GM23248 (cell line): ENCODE results near the gene TTYH1. TPM values are rescaled to one million over a fixed set of nuclear protein-coding genes. Genes with fewer than 3 reads are reported as not detected.
"Not testable (repeated sequence)": the region's sequence is repeated elsewhere in the genome, so short reads cannot be mapped to it uniquely, and the experiment has no call there.

Source experiments
- DNase-seq: peaks from one replicate; pipeline ENCODE4 v3.0.0-alpha.2; 2015
- H2AFZ ChIP-seq: fragments of 200-600 bp; sonication (generic); 2 replicates; pipeline ENCODE4 v1.6.1; 2016; ENCODE audit warnings: antibody characterized with exemption
- H3F3A ChIP-seq: fragments of 200-600 bp; sonication (generic); 2 replicates; pipeline ENCODE4 v1.6.1; 2016; ENCODE audit warnings: mild to moderate bottlenecking, antibody characterized with exemption, mixed run types; ENCODE audit not compliant: insufficient read depth
- H3K27ac ChIP-seq: fragments of 200-600 bp; sonication (generic); 2 replicates; pipeline ENCODE4 v1.5.1; 2016; ENCODE audit warnings: mild to moderate bottlenecking
- H3K27me3 ChIP-seq: fragments of 200-600 bp; sonication (generic); replicated peaks from 2 replicates; pipeline ENCODE4 v1.6.1; 2016; ENCODE audit warnings: mild to moderate bottlenecking; ENCODE audit not compliant: insufficient read depth
- H3K36me3 ChIP-seq: fragments of 200-600 bp; sonication (generic); 2 replicates; pipeline ENCODE4 v1.6.1; 2016; ENCODE audit warnings: low read depth, mild to moderate bottlenecking
- H3K4me1 ChIP-seq: fragments of 200-600 bp; sonication (generic); 2 replicates; pipeline ENCODE4 v1.6.1; 2016; ENCODE audit warnings: mild to moderate bottlenecking; ENCODE audit not compliant: insufficient read depth
- H3K4me2 ChIP-seq: fragments of 200-600 bp; sonication (generic); one replicate; pipeline ENCODE4 v1.6.1; 2016; ENCODE audit warnings: mild to moderate bottlenecking; ENCODE audit not compliant: unreplicated experiment
- H3K4me3 ChIP-seq: fragments of 200-600 bp; sonication (generic); 2 replicates; pipeline ENCODE4 v1.5.1; 2016; ENCODE audit warnings: mild to moderate bottlenecking
- H3K79me2 ChIP-seq: fragments of 200-600 bp; sonication (generic); 2 replicates; pipeline ENCODE4 v1.6.1; 2016; ENCODE audit warnings: mild to moderate bottlenecking; ENCODE audit not compliant: insufficient read depth
- H3K9ac ChIP-seq: fragments of 200-600 bp; sonication (generic); 2 replicates; pipeline ENCODE4 v1.6.1; 2016; ENCODE audit warnings: mild to moderate bottlenecking
- H3K9me2 ChIP-seq: fragments of 200-600 bp; sonication (generic); 2 replicates; pipeline ENCODE4 v1.6.1; 2016; ENCODE audit warnings: mixed run types, mild to moderate bottlenecking, moderate library complexity; ENCODE audit not compliant: insufficient read depth
- H3K9me3 ChIP-seq: fragments of 200-600 bp; sonication (generic); one replicate; pipeline ENCODE4 v1.6.1; 2017; ENCODE audit warnings: low read depth
- H4K20me1 ChIP-seq: fragments of 200-600 bp; sonication (generic); 2 replicates; pipeline ENCODE4 v1.6.0; 2016; ENCODE audit not compliant: insufficient read depth
- EZH2 ChIP-seq: fragments of 200-600 bp; sonication (generic); IDR thresholded peaks from 2 replicates; pipeline ENCODE4 v1.6.1; 2018; ENCODE audit warnings: antibody characterized with exemption, mild to moderate bottlenecking; ENCODE audit not compliant: insufficient read depth, poor library complexity, severe bottlenecking
- EZH2phosphoT487 ChIP-seq: fragments of 200-600 bp; sonication (generic); IDR thresholded peaks from 2 replicates; pipeline ENCODE4 v1.6.1; 2018; ENCODE audit warnings: antibody characterized with exemption, moderate library complexity, mild to moderate bottlenecking, low read depth; ENCODE audit not compliant: insufficient read depth
- WGBS, 2 experiments: methylation state at CpG; one replicate each; pipeline ENCODE4 v1.1.6; 2015 to 2017; ENCODE audit warnings: low lambda C conversion rate in 2 of 2, low coverage in 1 of 2; ENCODE audit errors: missing lambda C conversion rate in 2 of 2; 5-methylcytosine and 5-hydroxymethylcytosine counted together
- in situ Hi-C: fragments of 300-500 bp; cut with MboI; formaldehyde crosslinking; loops from 2 replicates; pipeline ENCODE4 v1.15.0; 2020
- polyA plus RNA-seq: library from polyadenylated mRNA; unstranded; fragments of >200 nt; fragmentation: Nextera tagmentation; extraction: Ambion mirVana; gene quantifications from 2 replicates; pipeline ENCODE4 v1.2.1, GENCODE V29; 2016
- total RNA-seq: library from RNA; depleted of rRNA; stranded (reverse); fragments of >200 nt; shearing (Covaris generic); gene quantifications from 2 replicates; pipeline ENCODE4 v1.2.3, GENCODE V29; 2014

Gene TTYH1
- total and polyA plus RNA-seq, 2 experiments from 2014 or later, result 0.05 TPM; not detected in 1

DNA sequence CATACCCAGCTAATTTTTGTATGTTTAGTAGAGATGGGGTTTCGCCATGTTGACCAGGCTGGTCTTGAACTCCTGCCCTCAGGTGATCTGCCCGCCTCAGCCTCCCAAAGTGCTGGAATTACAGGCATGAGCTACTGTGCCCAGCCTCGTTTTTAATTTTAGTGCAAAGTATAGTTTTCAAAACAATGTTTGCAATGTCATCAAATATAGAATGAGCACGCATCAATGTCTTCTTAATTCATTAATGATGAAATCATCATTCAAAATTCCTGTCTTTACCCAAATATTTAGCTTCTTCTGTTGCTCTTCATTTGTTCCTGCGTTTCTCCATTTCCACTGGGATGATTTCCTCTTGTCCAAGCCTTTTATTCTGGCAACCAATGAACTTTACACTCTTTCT is 43.8 kb upstream of the TTYH1 start:
- H3K36me3 ChIP-seq, H3K4me2 ChIP-seq, DNase-seq, H3K79me2 ChIP-seq, H3F3A ChIP-seq, H3K27me3 ChIP-seq, H3K4me1 ChIP-seq, H3K9ac ChIP-seq, H3K9me2 ChIP-seq, H3K4me3 ChIP-seq, H3K9me3 ChIP-seq, H2AFZ ChIP-seq, in situ Hi-C loops, H3K27ac ChIP-seq, H4K20me1 ChIP-seq: not testable (repeated sequence)
- 20 to 25% methylated on average over 5 of the region's 5 CpGs for WGBS, 2 experiments

- DNase-seq, result no peak
- H3K9ac ChIP-seq, result no peak overlapping the region
- H3K9me3 ChIP-seq, result no peaks in the 10 kb centered on the region
- H3K27me3 ChIP-seq, result no peaks in the 10 kb centered on the region
- no peaks in the 10 kb centered on the region for H3K36me3 ChIP-seq
- H3K4me2 ChIP-seq, result no peak overlapping the region
- H3K4me3 ChIP-seq, result no peak overlapping the region
- H3K27ac ChIP-seq, result no peak overlapping the region
- in situ Hi-C loops, result no loop called here
- WGBS, 2 experiments, result 54 to 61% methylated on average over 14 to 16 of the region's 16 CpGs
- H4K20me1 ChIP-seq, result no peaks in the 10 kb centered on the region
- no peak overlapping the region for H2AFZ ChIP-seq
- H3K79me2 ChIP-seq, result no peaks in the 10 kb centered on the region
- no peaks in the 10 kb centered on the region for H3K9me2 ChIP-seq
- H3K4me1 ChIP-seq, result no peaks in the 10 kb centered on the region
- TF ChIP-seq EZH2 (no peak), EZH2phosphoT487 (no peak)
- no peaks in the 10 kb centered on the region for H3F3A ChIP-seq
These were observed 41.3 kb upstream of the TTYH1 start for GRCh38 chr19:54373781-54374631.

DNA sequence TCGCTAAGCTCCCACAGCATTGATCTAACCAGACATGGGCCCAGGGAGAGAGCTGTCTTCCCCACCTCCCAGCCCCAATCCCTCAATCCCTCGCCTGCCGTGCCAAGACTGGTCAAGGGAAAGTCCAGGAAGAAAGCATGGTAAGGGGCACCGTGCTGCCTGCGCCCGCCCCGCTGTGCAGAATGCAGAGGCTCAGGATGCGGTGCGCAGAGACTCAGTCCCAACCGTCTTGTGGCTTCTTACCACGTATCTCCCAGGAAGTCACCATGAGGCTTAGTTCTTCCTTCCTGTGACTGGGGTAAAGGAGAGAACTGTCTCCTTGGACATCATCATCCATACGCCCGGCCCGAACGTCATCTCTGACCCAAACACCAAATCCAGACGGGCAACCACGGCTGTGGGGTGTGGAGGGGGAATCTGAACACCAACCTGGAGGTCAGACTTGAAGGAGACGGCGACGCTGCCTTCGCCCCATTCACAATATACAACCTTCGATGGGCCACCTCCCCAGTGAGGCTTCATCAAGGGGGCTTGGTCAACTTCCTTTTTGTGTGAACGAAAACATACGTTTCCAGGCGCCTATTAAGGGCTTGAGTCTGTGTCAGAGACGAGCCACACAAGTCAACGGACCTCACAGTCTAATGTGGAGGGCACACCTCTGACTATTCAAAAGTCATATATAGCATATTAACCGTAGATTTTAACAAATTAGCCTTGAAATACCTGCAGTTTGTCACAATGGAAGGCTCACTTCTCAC is 39.9 kb upstream of the TTYH1 start:
- H3K27me3 ChIP-seq, H3K4me3 ChIP-seq, H3F3A ChIP-seq, in situ Hi-C loops, H3K4me1 ChIP-seq, H3K36me3 ChIP-seq, H2AFZ ChIP-seq, H3K4me2 ChIP-seq, H3K79me2 ChIP-seq, H3K9ac ChIP-seq, H4K20me1 ChIP-seq, H3K27ac ChIP-seq, DNase-seq, H3K9me2 ChIP-seq, H3K9me3 ChIP-seq: not testable (repeated sequence)
- WGBS, 2 experiments, result 45 to 55% methylated on average over 20 to 28 of the region's 28 CpGs

DNA sequence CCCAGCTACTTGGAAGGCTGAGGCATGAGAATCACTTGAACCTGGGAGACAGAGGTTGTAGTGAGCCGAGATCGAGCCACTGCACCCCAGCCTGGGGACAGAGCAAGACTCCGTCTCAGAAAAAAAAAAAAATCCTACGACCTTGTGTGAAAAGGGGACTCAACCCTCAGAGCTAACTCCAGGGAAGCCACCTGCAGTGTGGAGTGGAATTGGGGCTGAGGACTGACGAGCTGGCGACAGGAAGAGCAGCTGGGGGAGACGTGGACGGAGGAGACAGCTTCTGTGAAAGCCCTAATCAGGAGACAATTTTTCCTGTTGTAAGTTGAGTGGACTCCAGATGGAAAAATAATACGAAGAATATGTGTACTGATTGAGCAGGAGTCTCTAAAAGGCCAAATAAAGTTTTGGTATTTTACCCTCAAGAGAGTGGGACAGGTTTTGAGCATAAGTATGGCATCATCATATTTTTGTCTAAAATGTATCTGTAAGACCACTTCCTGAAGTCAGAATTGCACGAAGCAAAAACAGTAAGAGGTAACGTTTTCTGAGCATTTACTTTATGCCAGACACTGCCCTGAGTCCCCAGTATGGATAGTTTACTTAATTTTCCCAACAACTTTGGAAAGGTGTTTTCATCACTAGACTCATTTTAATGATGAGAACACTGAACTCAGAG is 38.5 kb upstream of the TTYH1 start:
- no peak overlapping the region for H3K4me3 ChIP-seq
- H3K27ac ChIP-seq, result no peak overlapping the region
- H3K9ac ChIP-seq, result no peak overlapping the region
- H3K4me1 ChIP-seq, result no peaks in the 10 kb centered on the region
- H3K4me2 ChIP-seq, result no peak overlapping the region
- DNase-seq, result no peak
- no peaks in the 10 kb centered on the region for H3K36me3 ChIP-seq
- H3K9me3 ChIP-seq, result no peaks in the 10 kb centered on the region
- no peaks in the 10 kb centered on the region for H4K20me1 ChIP-seq
- no peak for TF ChIP-seq EZH2
- no peak for TF ChIP-seq EZH2phosphoT487
- in situ Hi-C loops, result no loop called here
- H3F3A ChIP-seq, result no peaks in the 10 kb centered on the region
- H3K9me2 ChIP-seq, result no peaks in the 10 kb centered on the region
- H2AFZ ChIP-seq, result no peak overlapping the region
- no peaks in the 10 kb centered on the region for H3K79me2 ChIP-seq
- WGBS, 2 experiments, result 27 to 33% methylated on average over 11 of the region's 11 CpGs
- no peaks in the 10 kb centered on the region for H3K27me3 ChIP-seq
